GM12864 (cell line): ENCODE results near the gene IL9.

Experiments
- DNase-seq: peaks from one replicate; pipeline ENCODE4 v3.0.0-alpha.2; 2011; ENCODE audit warnings: low read depth
- H3K4me3 ChIP-seq: 2 replicates; pipeline ENCODE4 v1.5.1; 2011; ENCODE audit warnings: mild to moderate bottlenecking, low read depth, low read length, control low read depth
- TF ChIP-seq, protein P1 (sequence below): IDR thresholded peaks from 2 replicates; pipeline ENCODE4 v1.5.1; 2011; ENCODE audit warnings: low read depth, mild to moderate bottlenecking, moderate library complexity, low read length, control low read depth, inconsistent platforms; ENCODE audit errors: missing control alignments

The IL9 gene

DNA sequence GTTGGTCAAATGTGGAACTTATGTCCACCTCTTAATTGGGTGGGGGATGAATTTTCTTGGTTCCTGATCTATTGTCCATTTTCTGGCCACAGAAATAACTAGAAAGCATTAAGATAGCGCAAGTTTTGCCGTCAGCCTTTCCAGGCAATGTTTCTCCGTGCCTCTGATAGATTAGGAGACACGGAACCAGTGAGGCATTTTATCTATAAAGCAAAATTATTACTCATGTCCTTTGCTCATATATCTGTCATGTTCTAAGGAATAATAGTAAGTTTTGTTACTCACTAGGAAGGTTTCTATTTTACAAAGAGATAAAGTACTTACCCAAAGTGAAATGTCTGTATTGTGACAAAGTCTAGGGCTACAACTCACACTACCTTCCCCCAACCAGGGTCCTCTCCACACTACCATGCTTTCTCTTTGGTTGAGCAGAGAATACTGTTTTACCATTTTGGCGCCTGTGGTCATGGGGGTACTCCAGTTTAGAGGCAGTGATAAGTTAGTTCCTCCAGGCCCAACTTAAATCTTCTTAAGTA lies 19.9 kb upstream of the IL9 start:
- no peak for DNase-seq
- no peak overlapping the region for H3K4me3 ChIP-seq
- TF ChIP-seq, protein P1, sequence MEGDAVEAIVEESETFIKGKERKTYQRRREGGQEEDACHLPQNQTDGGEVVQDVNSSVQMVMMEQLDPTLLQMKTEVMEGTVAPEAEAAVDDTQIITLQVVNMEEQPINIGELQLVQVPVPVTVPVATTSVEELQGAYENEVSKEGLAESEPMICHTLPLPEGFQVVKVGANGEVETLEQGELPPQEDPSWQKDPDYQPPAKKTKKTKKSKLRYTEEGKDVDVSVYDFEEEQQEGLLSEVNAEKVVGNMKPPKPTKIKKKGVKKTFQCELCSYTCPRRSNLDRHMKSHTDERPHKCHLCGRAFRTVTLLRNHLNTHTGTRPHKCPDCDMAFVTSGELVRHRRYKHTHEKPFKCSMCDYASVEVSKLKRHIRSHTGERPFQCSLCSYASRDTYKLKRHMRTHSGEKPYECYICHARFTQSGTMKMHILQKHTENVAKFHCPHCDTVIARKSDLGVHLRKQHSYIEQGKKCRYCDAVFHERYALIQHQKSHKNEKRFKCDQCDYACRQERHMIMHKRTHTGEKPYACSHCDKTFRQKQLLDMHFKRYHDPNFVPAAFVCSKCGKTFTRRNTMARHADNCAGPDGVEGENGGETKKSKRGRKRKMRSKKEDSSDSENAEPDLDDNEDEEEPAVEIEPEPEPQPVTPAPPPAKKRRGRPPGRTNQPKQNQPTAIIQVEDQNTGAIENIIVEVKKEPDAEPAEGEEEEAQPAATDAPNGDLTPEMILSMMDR, result no peak

DNA sequence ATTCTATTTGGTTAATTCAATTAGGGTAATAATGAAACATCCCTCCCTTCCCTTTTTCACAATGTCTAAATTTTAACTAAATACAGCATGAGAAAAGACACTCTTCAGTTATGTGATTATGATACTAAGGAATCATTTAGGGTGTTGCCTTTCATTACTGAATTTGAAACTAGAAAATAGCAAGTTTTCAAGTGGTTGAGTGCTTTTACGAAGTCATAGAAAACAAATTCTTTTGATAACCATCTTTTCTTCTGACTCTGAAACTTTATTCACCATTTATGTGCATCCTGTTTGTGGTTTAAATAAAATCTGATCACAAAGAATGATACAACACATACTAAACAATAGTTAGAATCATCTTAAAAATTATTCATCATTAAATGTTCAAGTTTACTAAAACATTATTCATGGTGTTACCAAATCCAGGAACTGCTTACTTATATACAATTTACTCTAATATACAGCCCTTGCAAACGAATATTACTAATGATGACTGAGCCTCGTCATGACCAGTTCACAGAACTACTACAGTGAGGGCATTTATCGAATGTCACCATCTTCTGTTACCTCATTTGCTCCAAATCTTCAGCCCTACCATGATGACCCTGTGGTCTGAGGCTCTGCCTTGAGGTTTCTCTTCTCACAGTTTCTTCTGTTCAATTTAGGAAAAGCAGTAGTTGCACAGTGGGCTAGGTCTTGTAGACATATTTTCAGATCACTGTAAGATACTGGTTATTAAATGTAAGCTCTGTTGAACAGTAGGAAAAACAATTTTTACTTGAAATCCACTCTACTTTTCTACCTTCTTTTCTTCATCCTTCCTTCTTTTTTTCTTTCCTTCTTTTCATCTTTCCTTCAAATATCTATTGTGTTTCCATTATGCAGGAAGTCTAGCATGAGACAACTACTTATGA lies 18.3 kb upstream of the IL9 start:
- no peak for DNase-seq
- TF ChIP-seq, protein P1, result no peak
- no peak overlapping the region for H3K4me3 ChIP-seq

DNA sequence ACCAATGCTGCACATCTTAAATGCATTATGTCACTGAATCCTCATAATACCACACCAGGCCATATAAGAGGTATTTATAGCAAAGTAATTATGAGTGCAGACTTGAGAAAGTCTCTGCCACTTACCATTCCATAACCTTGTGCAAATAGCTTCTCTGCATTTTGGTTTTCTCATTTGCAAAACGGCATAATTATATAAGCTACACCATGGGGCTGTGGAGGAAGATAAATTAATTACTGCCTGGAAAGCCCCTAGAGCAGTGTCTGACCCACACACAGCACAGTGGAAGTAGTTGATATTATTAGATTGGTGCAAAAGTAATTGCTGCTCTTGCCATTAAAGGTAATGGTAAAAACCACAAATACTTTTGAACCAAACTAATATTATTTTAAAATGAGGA lies 9.5 kb upstream of the IL9 start:
- DNase-seq, result no peak
- H3K4me3 ChIP-seq, result no peak overlapping the region
- TF ChIP-seq, protein P1, result no peak

DNA sequence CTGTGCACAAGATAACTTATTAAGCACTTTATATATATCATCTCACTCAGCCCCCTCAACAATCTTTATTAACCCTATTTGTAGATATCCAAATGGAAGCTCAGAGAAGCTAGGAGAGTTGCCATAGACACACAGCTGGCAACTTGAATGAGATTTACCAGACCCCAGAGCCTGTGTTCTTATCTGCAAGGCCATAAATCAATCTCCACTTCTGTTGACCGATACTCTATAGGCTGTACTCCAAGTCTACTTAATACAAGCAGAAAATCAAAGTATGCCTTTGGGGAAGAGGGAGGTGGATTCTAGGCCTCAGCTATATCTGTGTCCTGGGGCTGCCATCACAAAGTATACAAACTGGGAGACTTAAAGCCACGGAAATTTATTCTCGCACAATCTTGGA lies 6.0 kb upstream of the IL9 start:
- TF ChIP-seq, protein P1, result no peak
- no peak for DNase-seq
- H3K4me3 ChIP-seq, result no peak overlapping the region

DNA sequence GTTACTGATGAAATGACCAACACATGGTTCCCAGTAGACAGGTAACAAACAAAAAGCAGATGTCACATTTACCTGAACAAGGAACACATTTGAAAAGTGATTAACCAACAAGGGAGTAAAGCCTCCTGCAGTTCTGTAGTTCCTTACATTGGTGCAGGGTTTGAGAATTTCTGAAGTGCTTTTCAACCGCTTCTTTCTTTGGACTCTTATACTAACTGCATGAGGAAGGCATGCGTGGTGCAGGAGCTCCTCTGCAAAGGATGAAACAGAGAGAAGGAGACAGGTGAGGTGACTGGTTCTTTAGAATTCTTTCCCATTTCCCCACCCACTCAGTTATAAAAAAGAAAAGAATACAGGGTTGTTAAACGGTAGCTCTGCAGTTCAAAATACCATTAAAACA lies 4.6 kb upstream of the IL9 start:
- no peak overlapping the region for H3K4me3 ChIP-seq
- TF ChIP-seq, protein P1, result no peak
- no peak for DNase-seq

DNA sequence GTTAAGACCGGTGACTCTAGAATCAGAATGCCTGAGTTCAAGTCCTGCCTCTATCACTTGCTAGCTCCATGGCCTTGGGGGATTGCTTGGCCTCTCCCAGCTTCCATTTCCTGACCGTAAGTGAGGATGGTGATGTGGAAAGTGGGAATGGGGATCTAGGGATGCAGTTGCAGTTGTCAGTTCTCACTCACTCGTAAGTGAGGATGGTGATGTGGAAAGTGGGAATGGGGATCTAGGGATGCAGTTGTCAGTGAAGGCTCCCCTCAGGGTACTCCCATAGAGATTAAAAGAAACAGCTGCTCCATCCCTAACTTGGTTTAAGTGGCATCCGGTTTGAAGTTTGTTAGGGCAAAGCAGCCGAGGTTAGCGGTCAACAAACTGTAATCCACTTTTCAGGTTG lies 3.0 kb upstream of the IL9 start:
- DNase-seq, result no peak
- TF ChIP-seq, protein P1, result no peak
- no peak overlapping the region for H3K4me3 ChIP-seq

DNA sequence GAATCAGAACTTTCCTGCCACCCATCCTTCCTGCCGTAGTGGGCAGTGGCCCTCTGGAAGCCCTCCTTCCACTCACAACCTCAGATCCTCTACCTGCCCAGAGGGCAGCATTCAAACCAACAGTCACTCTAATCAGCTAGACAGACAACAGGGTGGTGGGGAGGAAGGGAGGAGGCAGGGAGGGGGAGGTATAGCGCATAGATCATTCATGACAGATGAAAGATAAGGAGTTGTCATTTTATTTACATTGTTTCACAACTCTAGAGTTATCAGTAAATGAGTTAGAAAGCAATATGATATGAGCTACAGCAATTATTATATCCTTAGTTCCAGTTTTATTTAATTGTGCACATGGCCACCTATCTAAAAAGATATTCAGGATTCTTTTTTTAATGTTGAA lies 852 bp downstream of the IL9 start:
- no peak for DNase-seq
- TF ChIP-seq, protein P1, result no peak
- no peak overlapping the region for H3K4me3 ChIP-seq
